Right atrium auricular region (tissue), 2 donors: ENCODE measurements around the gene CYP2A6. TPM values are rescaled to one million over a fixed set of nuclear protein-coding genes. Genes with fewer than 3 reads are reported as not detected.
"Not testable (repeated sequence)": the region's sequence is repeated elsewhere in the genome, so short reads cannot be mapped to it uniquely, and the experiment has no call there.

Experiments
- DNase-seq: peaks from one replicate; pipeline ENCODE4 v3.0.0-alpha.2; 2019; ENCODE audit warnings: low spot score
- H3K27ac ChIP-seq, 2 donors: fragments of 200-600 bp; sonication (generic); 1 replicate in 1 of 2; 2 replicates in 1 of 2; pipeline ENCODE4 v1.5.1; 2016 to 2019
- H3K27me3 ChIP-seq, 2 donors: fragments of 200-600 bp; sonication (generic); one replicate each; pipeline versions ENCODE4 v1.5.1 to v1.6.0; 2017 to 2019
- H3K36me3 ChIP-seq: fragments of 200-600 bp; sonication (generic); one replicate; pipeline ENCODE4 v1.5.1; 2016
- H3K4me1 ChIP-seq, 2 donors: fragments of 200-600 bp; sonication (generic); one replicate each; pipeline versions ENCODE4 v1.5.1 to v1.6.0; 2017 to 2019
- H3K4me3 ChIP-seq, 2 donors: fragments of 200-600 bp; sonication (generic); 1 replicate in 1 of 2; 2 replicates in 1 of 2; pipeline ENCODE4 v1.5.1; 2017 to 2019; ENCODE audit warnings: mild to moderate bottlenecking in 1 of 2, moderate library complexity in 1 of 2
- H3K9me3 ChIP-seq, 2 donors: fragments of 200-600 bp; sonication (generic); one replicate each; pipeline ENCODE4 v1.5.1; 2019
- CTCF ChIP-seq, 2 donors: fragments of 200-600 bp; sonication (generic); IDR thresholded peaks; one replicate each; pipeline ENCODE4 v1.5.1; 2019; ENCODE audit warnings: antibody characterized with exemption in 2 of 2
- total RNA-seq, 2 donors: library from RNA; depleted of rRNA; stranded (reverse); fragments of >200 nt; gene quantifications; one replicate each; pipeline ENCODE4 v1.1.0, GENCODE V29; 2016

CYP2A6 gene
- total RNA-seq, 2 donors from 2014 or later, result not detected

DNA sequence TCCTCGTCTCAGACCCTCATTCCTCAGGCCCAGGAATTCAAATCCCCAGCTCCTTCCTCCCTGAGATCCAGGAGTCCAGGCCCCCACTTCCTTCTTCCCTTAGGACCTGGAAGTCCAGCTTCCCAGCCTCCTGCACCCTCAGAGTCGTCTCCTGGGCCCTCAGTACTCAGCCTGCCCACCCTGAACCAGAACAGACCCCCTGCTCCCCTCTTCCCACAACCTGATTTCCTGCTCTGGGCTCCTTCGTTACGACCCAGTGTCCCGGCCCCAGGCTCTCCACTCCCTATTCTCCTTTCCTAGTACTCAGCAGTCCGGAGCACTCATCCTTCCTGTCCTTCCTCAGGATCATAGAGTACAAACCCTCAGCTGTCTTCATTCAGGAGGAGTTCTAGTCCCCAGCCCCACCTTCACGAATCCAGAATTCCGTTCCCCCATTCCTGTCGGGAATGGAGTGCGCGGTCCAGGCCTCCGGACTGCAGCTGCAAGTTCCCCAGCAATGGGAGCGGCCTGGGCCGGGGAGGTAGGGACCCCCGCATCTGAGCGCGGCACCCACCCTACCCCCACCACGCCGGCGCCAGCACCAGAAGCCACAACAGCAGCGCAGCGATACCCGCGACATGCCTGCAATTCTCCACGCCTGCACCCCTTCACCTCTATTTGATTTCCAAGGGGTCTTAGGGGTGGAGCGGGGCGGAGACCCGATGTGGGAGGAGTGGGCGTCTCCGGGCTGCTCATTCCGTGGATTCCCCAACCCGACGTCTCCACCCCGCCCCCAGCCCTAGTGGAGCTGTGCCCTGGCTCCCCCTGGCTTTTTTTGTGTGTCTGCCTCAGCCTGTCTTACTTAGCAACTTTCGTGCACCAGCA is 38.5 kb downstream of the CYP2A6 start:
- no peaks in the 10 kb centered on the region for H3K9me3 ChIP-seq
- peaks cover 32% of the 10 kb centered on the region for H3K36me3 ChIP-seq
- H3K27me3 ChIP-seq, result no peaks in the 10 kb centered on the region
- peak overlapping the region; percentile 62 to 74 for H3K27ac ChIP-seq
- no peak for DNase-seq
- no peak for TF ChIP-seq CTCF (IDR thresholded peaks at IDR 0.05)
- H3K4me3 ChIP-seq, result peak overlapping the region; percentile 39 to 48
- peaks cover 0 to 55% of the 10 kb centered on the region in 2 donors for H3K4me1 ChIP-seq

- TF ChIP-seq CTCF (IDR thresholded peaks at IDR 0.05), result peak in 1 of 2 donors; percentile 25
- Histone ChIP-seq H3K4me3 (peak overlapping the region; percentile 39 to 48), H3K4me1 (peaks cover 0 to 64% of the 10 kb centered on the region in 2 donors), H3K27ac (peak overlapping the region; percentile 62 to 74), H3K36me3 (peaks cover 32% of the 10 kb centered on the region)
- not testable (repeated sequence) for H3K27me3 ChIP-seq, H3K9me3 ChIP-seq
- peak; percentile 89 for DNase-seq
These were observed 39.4 kb downstream of the CYP2A6 start for GRCh38 chr19:40810649-40811408.

DNA sequence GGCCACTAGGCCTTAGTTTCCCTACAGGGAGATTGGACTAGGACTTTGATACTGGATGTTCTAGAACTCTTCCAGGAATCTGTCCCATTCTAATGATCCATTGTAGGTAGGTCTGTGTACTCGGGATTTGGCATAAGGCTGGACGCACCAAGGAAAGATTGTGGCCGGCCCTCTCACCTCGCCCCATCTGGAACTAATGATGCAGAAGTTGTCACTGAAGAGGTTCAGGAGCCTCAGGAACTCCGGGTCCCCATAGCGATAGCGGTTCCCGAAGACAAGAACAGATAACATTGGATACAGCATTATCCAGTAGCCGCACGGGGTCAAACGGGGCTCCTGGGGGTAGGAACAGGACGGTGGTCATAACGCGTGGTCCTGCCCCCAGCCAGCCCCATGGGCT is 40.1 kb downstream of the CYP2A6 start:
- peaks cover 32% of the 10 kb centered on the region for H3K36me3 ChIP-seq
- TF ChIP-seq CTCF (IDR thresholded peaks at IDR 0.05), result no peak
- H3K4me3 ChIP-seq, result peak overlapping the region; percentile 39 to 48
- H3K4me1 ChIP-seq, result peaks cover 0 to 70% of the 10 kb centered on the region in 2 donors
- DNase-seq, result no peak
- H3K9me3 ChIP-seq, result no peaks in the 10 kb centered on the region
- H3K27ac ChIP-seq, result peak overlapping the region; percentile 62 to 74
- no peaks in the 10 kb centered on the region for H3K27me3 ChIP-seq

DNA sequence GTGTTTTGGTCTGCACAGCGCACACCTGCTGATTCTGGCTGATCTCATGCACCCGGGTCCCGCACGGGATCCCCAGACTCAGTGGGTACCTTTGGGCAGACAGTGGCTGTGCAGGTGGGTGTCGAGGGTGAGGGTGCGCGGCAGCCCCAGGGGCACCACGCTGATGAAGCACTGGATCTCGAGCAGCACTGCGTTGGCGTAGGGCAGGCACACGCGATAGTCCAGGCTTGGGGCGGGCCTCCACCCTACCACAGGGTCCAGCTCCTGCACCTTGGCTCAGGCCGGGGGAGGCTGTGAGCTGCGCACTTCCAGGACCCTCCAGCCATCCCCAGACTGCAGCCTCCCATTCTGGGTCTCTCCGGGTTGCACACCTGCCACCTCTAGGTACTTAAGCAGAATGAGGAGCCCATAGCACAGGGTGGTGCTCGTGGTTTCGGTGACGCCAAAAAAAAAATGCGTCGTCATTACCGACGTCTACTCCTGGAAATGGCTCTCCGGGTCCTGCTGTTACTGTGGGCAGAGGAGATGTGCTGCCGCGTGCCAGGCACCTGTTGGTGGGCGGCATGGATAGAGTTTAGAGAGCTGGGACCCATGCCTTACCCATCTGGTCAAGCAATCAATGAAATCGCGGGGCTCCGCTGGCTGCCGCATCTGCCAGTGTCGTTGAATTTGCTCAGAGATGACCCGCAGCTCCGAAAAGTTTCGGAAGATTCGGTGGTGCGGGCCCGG is 40.7 kb downstream of the CYP2A6 start:
- Histone ChIP-seq H3K9me3 (no peaks in the 10 kb centered on the region), H3K27me3 (no peaks in the 10 kb centered on the region), H3K36me3 (peaks cover 32% of the 10 kb centered on the region), H3K27ac (peak overlapping the region; percentile 62 to 74), H3K4me1 (peaks cover 0 to 77% of the 10 kb centered on the region in 2 donors), H3K4me3 (no peak overlapping the region)
- no peak for DNase-seq
- TF ChIP-seq CTCF (IDR thresholded peaks at IDR 0.05), result no peak

- no peaks in the 10 kb centered on the region for H3K27me3 ChIP-seq
- no peak for TF ChIP-seq CTCF (IDR thresholded peaks at IDR 0.05)
- peaks cover 3 to 87% of the 10 kb centered on the region in 2 donors for H3K4me1 ChIP-seq
- no peak overlapping the region for H3K4me3 ChIP-seq
- H3K36me3 ChIP-seq, result peaks cover 32% of the 10 kb centered on the region
- DNase-seq, result no peak
- H3K9me3 ChIP-seq, result no peaks in the 10 kb centered on the region
- H3K27ac ChIP-seq, result no peak overlapping the region
These were observed 41.8 kb downstream of the CYP2A6 start for GRCh38 chr19:40808497-40808896.
